Measurements from ENCODE around the gene SUMO2. TPM values are rescaled to one million over a fixed set of nuclear protein-coding genes. Genes with fewer than 3 reads are reported as not detected.

The SUMO2 gene
- total RNA-seq, 1 experiment from 2014 or later: 859 TPM

GRCh38 chr17:75144816-75145512 is 37.8 kb downstream of the SUMO2 start:
- TSS peak; percentile 1 for BruUV-seq (replicated peaks)
- peaks cover 96% of the 10 kb centered on the region for H3K79me2 ChIP-seq (ENCODE audit: insufficient read depth, low read length)
- intact Hi-C loops (cut with micrococcal nuclease): no loop called here
- no peak overlapping the region for H2AFZ ChIP-seq (ENCODE audit: low read depth, low read length, poor library complexity, severe bottlenecking)
- H3K36me3 ChIP-seq (ENCODE audit: control insufficient read depth in 1 of 2, insufficient read depth in 2 of 2, low read length in 2 of 2): peaks cover 83% of the 10 kb centered on the region in 2 experiments
- H3K27me3 ChIP-seq (ENCODE audit: insufficient read depth, low read length): no peaks in the 10 kb centered on the region
- H3K4me3 ChIP-seq (replicated peaks in 1 of 2; ENCODE audit: low read depth in 1 of 2, low read length in 2 of 2): no peak overlapping the region
- DNase-seq (ENCODE audit: low read depth, low spot score) (no peak), ATAC-seq (no peak)
- TF ChIP-seq SIN3A (IDR thresholded peaks at IDR 0.05; ENCODE audit: low read depth) (0 out of 2 replicates have a peak, but pooled peaks have one; percentile 37), ZNF274 (IDR thresholded peaks at IDR 0.05; ENCODE audit: low read depth, low read length) (no peak)
- POLR2A ChIA-PET: interaction anchor here (0.9 to 3.4 kb wide), 3 partner anchors 9 to 12 kb away, joined by 3 to 23 read pairs (median 6); partner anchors contain the start of gene JPT1
- H3K9ac ChIP-seq (ENCODE audit: low read length): no peak overlapping the region
- H3K9me2 ChIP-seq (ENCODE audit: insufficient read depth): no peaks in the 10 kb centered on the region
- H3K4me2 ChIP-seq (ENCODE audit: low read length): no peak overlapping the region
- H3K9me3 ChIP-seq (ENCODE audit: control insufficient read depth in 1 of 2, insufficient read depth in 1 of 2, low read depth in 1 of 2, low read length in 2 of 2): no peaks in the 10 kb centered on the region
- H3K27ac ChIP-seq (ENCODE audit: low read depth, low read length): no peak overlapping the region
- RAD21 ChIA-PET (ENCODE audit: low non-redundant PET in 1 of 2, low total read pairs in 2 of 2, uncharacterized antibody in 2 of 2, unreplicated experiment in 2 of 2): interaction anchor here in 1 of 2 experiments (1.0 kb wide), 1 partner anchor 31 kb away, joined by 3 read pairs; no protein-coding TSS in a partner anchor
- H4K20me1 ChIP-seq (ENCODE audit: insufficient read depth): peaks cover 30% of the 10 kb centered on the region
- CTCF ChIA-PET: interaction anchor here (1.2 kb wide), 1 partner anchor 27 kb away, joined by 5 read pairs; no protein-coding TSS in a partner anchor
- no peaks in the 10 kb centered on the region for H3K4me1 ChIP-seq (ENCODE audit: control insufficient read depth in 1 of 2, insufficient read depth in 2 of 2, low read length in 2 of 2)

- ATAC-seq (no peak), DNase-seq (ENCODE audit: low read depth, low spot score) (no peak)
- intact Hi-C loops (cut with micrococcal nuclease): no loop called here
- H3K27ac ChIP-seq (ENCODE audit: low read depth, low read length): no peak overlapping the region
- no peaks in the 10 kb centered on the region for H3K9me2 ChIP-seq (ENCODE audit: insufficient read depth)
- H3K36me3 ChIP-seq (ENCODE audit: control insufficient read depth in 1 of 2, insufficient read depth in 2 of 2, low read length in 2 of 2): peaks cover 80 to 86% of the 10 kb centered on the region in 2 experiments
- peaks cover 92% of the 10 kb centered on the region for H3K79me2 ChIP-seq (ENCODE audit: insufficient read depth, low read length)
- H3K9ac ChIP-seq (ENCODE audit: low read length): no peak overlapping the region
- peaks cover 15% of the 10 kb centered on the region for H4K20me1 ChIP-seq (ENCODE audit: insufficient read depth)
- ChIA-PET CTCF (no interaction called here), POLR2A (interaction anchor here (0.6 kb wide), 2 partner anchors 53 to 66 kb away, joined by 3 to 4 read pairs; no protein-coding TSS in a partner anchor), RAD21 (ENCODE audit: low non-redundant PET in 1 of 2, low total read pairs in 2 of 2, uncharacterized antibody in 2 of 2, unreplicated experiment in 2 of 2) (no interaction called here)
- BruUV-seq (replicated peaks): no TSS peak
- H3K27me3 ChIP-seq (ENCODE audit: insufficient read depth, low read length): no peaks in the 10 kb centered on the region
- no peak overlapping the region for H3K4me3 ChIP-seq (replicated peaks in 1 of 2; ENCODE audit: low read depth in 1 of 2, low read length in 2 of 2)
- no peaks in the 10 kb centered on the region for H3K9me3 ChIP-seq (ENCODE audit: control insufficient read depth in 1 of 2, insufficient read depth in 1 of 2, low read depth in 1 of 2, low read length in 2 of 2)
- H2AFZ ChIP-seq (ENCODE audit: low read depth, low read length, poor library complexity, severe bottlenecking): no peak overlapping the region
- H3K4me2 ChIP-seq (ENCODE audit: low read length): no peak overlapping the region
- no peaks in the 10 kb centered on the region for H3K4me1 ChIP-seq (ENCODE audit: control insufficient read depth in 1 of 2, insufficient read depth in 2 of 2, low read length in 2 of 2)
- TF ChIP-seq YY1 (IDR thresholded peaks at IDR 0.05; ENCODE audit: extremely low read depth, insufficient replicate concordance, low read depth, low read length): no peak
- no peak for TF ChIP-seq RAD21 (IDR thresholded peaks at IDR 0.05; ENCODE audit: low read depth)
- no peak for TF ChIP-seq JUND (IDR thresholded peaks at IDR 0.05)
- no peak for TF ChIP-seq FOSL1 (IDR thresholded peaks at IDR 0.05; ENCODE audit: low read depth)
- no peak for TF ChIP-seq CEBPB (IDR thresholded peaks at IDR 0.05; ENCODE audit: low read depth)
- no peak for TF ChIP-seq ZFX (IDR thresholded peaks at IDR 0.05)
- no peak for TF ChIP-seq SIN3A (IDR thresholded peaks at IDR 0.05; ENCODE audit: low read depth)
- no peak for TF ChIP-seq ELF1 (IDR thresholded peaks at IDR 0.05; ENCODE audit: borderline replicate concordance, low read depth)
- no peak for TF ChIP-seq TCF7L2 (IDR thresholded peaks at IDR 0.05; ENCODE audit: borderline replicate concordance, extremely low read depth, insufficient read depth, insufficient read length)
- TF ChIP-seq CTCF (IDR thresholded peaks at IDR 0.05 in 2 of 3, conservative IDR thresholded peaks at IDR 0.05 in 1 of 3; ENCODE audit: borderline replicate concordance in 1 of 3, insufficient read depth in 1 of 3, low read depth in 2 of 3, low read length in 2 of 3): no peak
- TF ChIP-seq POLR2A (IDR thresholded peaks at IDR 0.05; ENCODE audit: borderline replicate concordance, extremely low read depth, insufficient read depth, insufficient read length): no peak
- no peak for TF ChIP-seq ZNF274 (IDR thresholded peaks at IDR 0.05; ENCODE audit: low read depth, low read length)
- no peak for TF ChIP-seq EGR1 (IDR thresholded peaks at IDR 0.05; ENCODE audit: low read depth)
- TF ChIP-seq ATF3 (IDR thresholded peaks at IDR 0.05): no peak
- no peak for TF ChIP-seq SP1 (IDR thresholded peaks at IDR 0.05; ENCODE audit: low read depth)
- TF ChIP-seq EZH2phosphoT487 (IDR thresholded peaks at IDR 0.05; ENCODE audit: borderline replicate concordance): no peak
- TF ChIP-seq MAX (IDR thresholded peaks at IDR 0.05): no peak
These were observed 40.4 kb downstream of the SUMO2 start for GRCh38 chr17:75142236-75142971.

Data from HCT116 (cell line).